T-cell (primary cell): ENCODE data around the gene SLC47A2. TPM values are rescaled to one million over a fixed set of nuclear protein-coding genes. Genes with fewer than 3 reads are reported as not detected.

Experiments
- ATAC-seq, 4 experiments: fragments of 200-7000 bp in 3 of 4; fragments of 150-1000 bp in 1 of 4; cut with Tn5 transposase; replicated peaks in 1 of 4; 1 replicate in 3 of 4; 2 replicates in 1 of 4; pipeline ENCODE4 v1.10.0; 2021; ENCODE audit warnings: moderate library complexity in 3 of 4, mild to moderate bottlenecking in 2 of 4, moderate number of reproducible peaks in 1 of 4
- CTCF ChIA-PET, 2 donors: fragments of 300-600 bp; sonication (Branson Sonifier 250); formaldehyde crosslinking; loops; one replicate each; lab custom pipeline; 2022; ENCODE audit warnings: antibody characterized with exemption in 2 of 2; lab: Charles Lee
- POLR2A ChIA-PET, 2 donors: fragments of 300-600 bp; sonication (Branson Sonifier 250); formaldehyde crosslinking; loops; one replicate each; lab custom pipeline; 2022; ENCODE audit warnings: antibody characterized with exemption in 2 of 2; lab: Charles Lee
- DNase-seq, 35 experiments: peaks; one replicate each; pipeline versions ENCODE4 v3.0.0 to v3.0.0-alpha.2; 2013 to 2023
- H3K27ac ChIP-seq: one replicate; pipeline ENCODE4 v1.5.1; 2013; ENCODE audit warnings: low read length
- H3K27me3 ChIP-seq, 2 experiments: replicated peaks in 1 of 2; 1 replicate in 1 of 2; 2 replicates in 1 of 2; pipeline versions ENCODE4 v1.6.1 to v1.7.0; 2013; ENCODE audit warnings: low read length in 1 of 2, mixed read lengths in 1 of 2; ENCODE audit not compliant: control insufficient read depth in 2 of 2, insufficient read depth in 2 of 2; ENCODE audit errors: extremely low read depth in 1 of 2
- H3K36me3 ChIP-seq, 2 donors: 1 replicate in 1 of 2; 2 replicates in 1 of 2; pipeline versions ENCODE4 v1.6.1 to v1.7.0; 2013; ENCODE audit warnings: low read length in 1 of 2; ENCODE audit not compliant: control insufficient read depth in 2 of 2, insufficient read depth in 1 of 2; ENCODE audit errors: extremely low read depth in 1 of 2
- H3K4me1 ChIP-seq, 2 experiments: 1 replicate in 1 of 2; 2 replicates in 1 of 2; pipeline versions ENCODE4 v1.6.1 to v1.7.0; 2013; ENCODE audit warnings: low read length in 2 of 2, mixed read lengths in 1 of 2; ENCODE audit not compliant: insufficient read depth in 2 of 2, control insufficient read depth in 1 of 2; ENCODE audit errors: extremely low read depth in 1 of 2
- H3K4me3 ChIP-seq, 2 donors: 1 replicate in 1 of 2; 2 replicates in 1 of 2; pipeline versions ENCODE4 v1.5.1 to v1.7.0; 2013; ENCODE audit warnings: mild to moderate bottlenecking in 2 of 2, low read length in 1 of 2, moderate library complexity in 1 of 2; ENCODE audit not compliant: control insufficient read depth in 1 of 2; ENCODE audit errors: extremely low read depth in 1 of 2
- H3K9me3 ChIP-seq: 2 replicates; pipeline ENCODE4 v1.7.0; 2013
- H3K27ac Mint-ChIP-seq, 2 donors: one replicate each; pipeline ENCODE4 v1.8.0; 2020 to 2021; ENCODE audit warnings: mild to moderate bottlenecking in 2 of 2, mixed read lengths in 2 of 2
- H3K27me3 Mint-ChIP-seq, 2 donors: one replicate each; pipeline ENCODE4 v1.8.0; 2021 to 2022; ENCODE audit warnings: mixed read lengths in 2 of 2
- H3K36me3 Mint-ChIP-seq: one replicate; pipeline ENCODE4 v1.8.0; 2021; ENCODE audit warnings: mixed read lengths
- H3K4me1 Mint-ChIP-seq, 3 donors: one replicate each; pipeline ENCODE4 v1.8.0; 2020 to 2022; ENCODE audit warnings: mixed read lengths in 3 of 3, mild to moderate bottlenecking in 1 of 3
- H3K4me3 Mint-ChIP-seq, 3 donors: one replicate each; pipeline ENCODE4 v1.8.0; 2020 to 2022; ENCODE audit warnings: mild to moderate bottlenecking in 3 of 3, mixed read lengths in 3 of 3, moderate library complexity in 3 of 3
- H3K9me3 Mint-ChIP-seq, 3 donors: one replicate each; pipeline ENCODE4 v1.8.0; 2020 to 2022; ENCODE audit warnings: mixed read lengths in 3 of 3
- WGBS: methylation state at CpG from one replicate; pipeline ENCODE4 v1.1.5; 2013; ENCODE audit warnings: missing lambda C conversion rate; ENCODE audit not compliant: insufficient coverage; 5-methylcytosine and 5-hydroxymethylcytosine counted together
- total RNA-seq, 35 experiments: library from RNA in 6 of 35; stranded (reverse) in 6 of 35; fragments of 120-200 nt in 1 of 35; gene quantifications; one replicate each; pipeline versions ENCODE4 v1.2.1 to v1.2.4 and lab custom pipeline; 2013 to 2026

Gene SLC47A2
- total RNA-seq, 5 donors from 2014 or later (not counting 1 experiment from before 2014, with no cell fraction given) = not detected

DNA sequence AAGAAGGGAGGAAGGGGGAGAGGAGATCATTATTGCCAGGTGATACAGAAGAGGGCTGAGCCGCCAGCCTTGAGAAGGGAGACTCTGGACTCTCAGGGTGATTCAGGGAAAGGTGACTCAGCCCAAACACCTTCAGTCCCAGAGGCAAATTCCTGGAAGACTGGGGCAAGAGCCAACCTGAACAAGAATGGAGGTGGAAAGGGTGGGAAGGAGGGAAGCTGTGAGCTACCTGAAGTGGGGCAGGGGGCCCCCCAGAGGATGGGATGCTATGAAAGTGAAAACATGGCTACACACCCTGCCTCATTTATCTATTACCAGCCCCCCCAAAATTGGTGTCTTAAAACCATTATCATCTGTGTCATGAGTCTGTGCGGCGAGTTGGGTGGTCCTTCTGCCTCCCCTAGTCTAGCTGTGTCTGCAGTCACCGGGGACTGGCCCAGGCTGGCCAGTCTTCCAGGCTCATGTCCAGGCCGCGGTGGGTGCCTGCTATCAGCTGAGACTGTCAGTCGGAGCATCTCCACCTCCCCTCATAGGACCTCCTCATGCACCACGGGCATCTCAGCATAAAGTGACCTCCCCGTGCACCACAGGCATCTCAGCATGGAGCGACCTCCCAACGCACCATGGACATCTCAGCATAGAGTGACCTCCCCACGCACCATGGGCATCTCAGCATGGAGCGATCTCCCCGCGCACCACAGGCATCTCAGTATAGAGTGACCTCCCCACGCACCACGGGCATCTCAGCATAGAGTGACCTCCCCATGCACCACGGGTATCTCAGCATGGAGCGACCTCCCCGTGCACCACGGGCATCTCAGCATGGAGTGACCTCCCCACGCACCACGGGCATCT lies 3.2 kb upstream of the SLC47A2 start:
- POLR2A ChIA-PET = no interaction called here
- H3K36me3 ChIP-seq = no peaks in the 10 kb centered on the region
- no peaks in the 10 kb centered on the region for H3K9me3 Mint-ChIP-seq
- H3K27me3 Mint-ChIP-seq = peaks cover 0 to 3% of the 10 kb centered on the region in 2 donors
- peaks cover 7 to 13% (median 9%) of the 10 kb centered on the region in 3 donors for H3K4me1 Mint-ChIP-seq
- CTCF ChIA-PET = interaction anchor here in 1 of 2 donors (0.8 kb wide), 1 partner anchor 29 kb away, joined by 5 read pairs; no protein-coding TSS in a partner anchor
- ATAC-seq (no peak), DNase-seq (no peak)
- H3K27ac Mint-ChIP-seq = no peak overlapping the region
- WGBS = 90% methylated on average over 22 of the region's 23 CpGs
- no peak overlapping the region for H3K27ac ChIP-seq
- no peaks in the 10 kb centered on the region for H3K36me3 Mint-ChIP-seq
- H3K4me1 ChIP-seq = peaks cover 3 to 10% of the 10 kb centered on the region in 2 experiments
- H3K4me3 Mint-ChIP-seq = no peak overlapping the region
- H3K9me3 ChIP-seq = no peaks in the 10 kb centered on the region
- H3K4me3 ChIP-seq = no peak overlapping the region
- peaks cover 0 to 13% of the 10 kb centered on the region in 2 experiments for H3K27me3 ChIP-seq

DNA sequence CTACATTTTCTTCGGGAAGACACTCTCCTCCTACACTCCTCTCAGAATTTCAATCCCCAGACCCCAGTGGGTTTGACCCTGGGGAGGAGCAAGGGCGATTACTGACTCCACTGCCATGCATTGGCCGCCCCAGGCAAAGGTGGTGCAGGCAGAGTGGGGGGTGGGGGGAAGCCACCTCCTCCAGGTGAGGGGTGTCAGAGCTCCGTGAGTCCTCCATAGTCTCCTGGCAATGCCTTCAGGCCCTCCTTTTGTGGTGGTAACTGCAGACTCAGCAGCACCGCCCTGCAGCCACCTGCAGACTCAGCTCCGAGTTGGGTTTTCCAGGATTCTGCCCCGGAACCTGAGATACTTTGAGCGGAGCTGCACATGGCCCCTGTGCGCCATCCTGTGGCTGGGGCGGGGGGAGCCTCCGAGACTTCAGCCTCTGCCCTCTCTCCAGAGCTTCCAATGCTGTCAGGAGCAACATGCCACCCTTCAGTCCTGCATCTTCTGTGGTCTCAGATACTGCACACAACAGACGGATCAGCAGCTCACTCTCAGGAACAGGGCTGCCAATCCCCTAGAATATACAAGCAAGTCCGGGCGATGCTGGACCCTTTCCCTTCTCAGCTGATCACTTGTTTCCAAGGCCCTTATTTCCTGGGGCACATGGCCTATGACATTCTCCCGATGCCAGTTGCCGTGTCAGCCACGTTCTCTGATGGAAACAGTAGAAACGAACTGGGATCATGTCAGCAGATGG lies 2.4 kb upstream of the SLC47A2 start:
- Histone ChIP-seq H3K27ac (no peak overlapping the region), H3K4me3 (no peak overlapping the region), H3K27me3 (peaks cover 0 to 13% of the 10 kb centered on the region in 2 experiments), H3K36me3 (no peaks in the 10 kb centered on the region), H3K4me1 (peaks cover 0 to 2% of the 10 kb centered on the region in 2 experiments), H3K9me3 (no peaks in the 10 kb centered on the region)
- no peak for ATAC-seq
- no peak overlapping the region for H3K27ac Mint-ChIP-seq
- ChIA-PET CTCF (interaction anchor here in 1 of 2 donors (0.5 kb wide), 1 partner anchor 113 kb away, joined by 4 read pairs; no protein-coding TSS in a partner anchor), POLR2A (interaction anchor here in 1 of 2 donors (0.5 kb wide), 1 partner anchor 56 kb away, joined by 4 read pairs; no protein-coding TSS in a partner anchor)
- no peaks in the 10 kb centered on the region for H3K9me3 Mint-ChIP-seq
- 83% methylated on average over 16 of the region's 18 CpGs for WGBS
- H3K27me3 Mint-ChIP-seq = peaks cover 0 to 3% of the 10 kb centered on the region in 2 donors
- no peak for DNase-seq
- H3K4me1 Mint-ChIP-seq = peaks cover 1 to 6% (median 2%) of the 10 kb centered on the region in 3 donors
- no peak overlapping the region for H3K4me3 Mint-ChIP-seq
- no peaks in the 10 kb centered on the region for H3K36me3 Mint-ChIP-seq

DNA sequence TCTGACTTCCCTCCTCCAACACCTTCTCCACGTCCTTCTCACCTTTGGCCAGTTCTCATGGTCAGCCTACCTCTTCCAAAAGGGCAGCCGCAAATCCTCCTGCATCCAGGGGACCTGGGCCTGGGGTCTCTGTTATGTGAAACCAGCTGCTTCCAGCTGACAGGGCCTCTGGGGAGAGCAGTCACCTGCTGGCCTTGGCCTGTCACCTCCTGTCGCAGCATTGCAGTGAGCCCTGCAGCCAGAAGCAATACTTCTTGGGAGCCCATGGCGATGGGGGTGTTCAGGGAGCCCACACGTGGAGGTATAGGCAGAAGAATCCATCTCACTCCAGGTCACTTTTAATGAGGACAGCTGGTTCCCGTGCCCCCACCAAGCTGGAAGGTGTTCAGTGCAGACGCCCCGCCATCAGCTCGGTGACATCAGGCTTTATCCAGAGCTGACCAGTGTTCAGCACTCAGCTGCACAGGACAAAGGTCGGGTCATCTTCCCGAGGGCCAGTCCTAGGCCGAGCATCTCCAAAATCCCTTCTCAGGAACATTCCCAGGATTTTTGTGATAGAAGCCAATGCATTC lies 1.7 kb upstream of the SLC47A2 start:
- ChIA-PET POLR2A (interaction anchor here in 1 of 2 donors (0.5 kb wide), 1 partner anchor 57 kb away, joined by 4 read pairs; no protein-coding TSS in a partner anchor), CTCF (interaction anchor here in 1 of 2 donors (0.7 kb wide), 1 partner anchor 754 kb away, joined by 3 read pairs; no protein-coding TSS in a partner anchor)
- H3K27ac Mint-ChIP-seq = no peak overlapping the region
- no peaks in the 10 kb centered on the region for H3K36me3 ChIP-seq
- WGBS = 80% methylated on average over 12 of the region's 12 CpGs
- DNase-seq = no peak
- no peaks in the 10 kb centered on the region for H3K4me1 ChIP-seq
- peaks cover 0 to 3% of the 10 kb centered on the region in 2 donors for H3K27me3 Mint-ChIP-seq
- H3K36me3 Mint-ChIP-seq = no peaks in the 10 kb centered on the region
- no peak overlapping the region for H3K27ac ChIP-seq
- peaks cover 0 to 4% (median 0%) of the 10 kb centered on the region in 3 donors for H3K4me1 Mint-ChIP-seq
- H3K4me3 Mint-ChIP-seq = no peak overlapping the region
- no peak overlapping the region for H3K4me3 ChIP-seq
- peaks cover 0 to 13% of the 10 kb centered on the region in 2 experiments for H3K27me3 ChIP-seq
- no peaks in the 10 kb centered on the region for H3K9me3 ChIP-seq
- no peaks in the 10 kb centered on the region for H3K9me3 Mint-ChIP-seq
- no peak for ATAC-seq

DNA sequence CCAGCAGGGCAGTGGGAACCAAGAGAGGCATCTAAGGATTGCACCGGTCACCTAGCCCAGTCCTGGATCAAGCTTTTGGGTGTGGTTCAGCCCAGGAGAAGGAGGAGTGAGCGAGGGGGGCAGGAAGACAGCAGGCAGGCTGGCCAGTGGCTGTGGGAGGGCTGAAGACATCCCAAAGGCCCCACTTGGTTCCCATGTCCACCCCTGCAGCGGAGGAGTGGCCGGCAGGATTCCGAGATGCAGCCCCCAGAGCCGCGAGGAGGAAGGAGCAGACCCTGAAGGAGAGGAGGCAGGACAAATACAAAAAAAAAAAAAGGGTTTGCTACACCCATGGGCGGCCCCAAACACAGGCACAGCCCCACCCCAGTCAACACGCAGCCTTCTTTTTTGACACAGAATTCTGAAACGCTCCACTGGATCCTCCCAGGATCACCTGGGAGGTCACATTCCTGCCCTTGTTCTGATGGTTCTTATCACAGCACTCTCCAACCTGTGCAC lies 1.1 kb upstream of the SLC47A2 start:
- H3K27me3 Mint-ChIP-seq = peaks cover 0 to 3% of the 10 kb centered on the region in 2 donors
- ATAC-seq (no peak), DNase-seq (no peak)
- no peaks in the 10 kb centered on the region for H3K36me3 ChIP-seq
- H3K9me3 ChIP-seq = no peaks in the 10 kb centered on the region
- no peaks in the 10 kb centered on the region for H3K9me3 Mint-ChIP-seq
- no peak overlapping the region for H3K4me3 Mint-ChIP-seq
- no peak overlapping the region for H3K27ac Mint-ChIP-seq
- no peaks in the 10 kb centered on the region for H3K36me3 Mint-ChIP-seq
- H3K27me3 ChIP-seq = peaks cover 0 to 13% of the 10 kb centered on the region in 2 experiments
- no peak overlapping the region for H3K4me3 ChIP-seq
- H3K27ac ChIP-seq = no peak overlapping the region
- POLR2A ChIA-PET = no interaction called here
- WGBS = 89% methylated on average over 10 of the region's 10 CpGs
- no peaks in the 10 kb centered on the region for H3K4me1 ChIP-seq
- peaks cover 0 to 2% (median 0%) of the 10 kb centered on the region in 3 donors for H3K4me1 Mint-ChIP-seq
- CTCF ChIA-PET = interaction anchor here (0.7 kb wide), 2 partner anchors 441 to 754 kb away, joined by 3 read pairs; no protein-coding TSS in a partner anchor

DNA sequence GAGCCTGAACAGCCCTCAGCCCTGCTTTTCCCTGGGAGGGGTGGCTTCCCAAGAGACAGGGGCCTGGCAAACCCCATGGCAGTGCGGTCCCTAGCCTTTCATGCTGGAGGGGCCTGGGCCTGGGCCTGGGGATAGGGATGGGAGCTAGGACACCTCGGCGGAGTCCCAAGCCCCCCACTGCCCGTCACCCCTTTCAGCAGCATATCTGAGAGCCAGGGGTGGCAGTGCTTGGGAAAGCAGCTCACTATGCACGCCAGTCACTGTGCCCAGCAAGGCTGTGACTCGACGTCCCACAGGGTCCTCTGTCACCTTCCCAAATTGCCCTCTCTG lies 612 bp upstream of the SLC47A2 start:
- Histone ChIP-seq H3K27ac (no peak overlapping the region), H3K4me3 (no peak overlapping the region), H3K4me1 (no peaks in the 10 kb centered on the region), H3K27me3 (peaks cover 0 to 13% of the 10 kb centered on the region in 2 experiments), H3K36me3 (no peaks in the 10 kb centered on the region), H3K9me3 (no peaks in the 10 kb centered on the region)
- Mint-ChIP-seq H3K27ac (no peak overlapping the region), H3K27me3 (peaks cover 0 to 3% of the 10 kb centered on the region in 2 donors), H3K9me3 (no peaks in the 10 kb centered on the region), H3K36me3 (no peaks in the 10 kb centered on the region), H3K4me3 (no peak overlapping the region), H3K4me1 (no peaks in the 10 kb centered on the region)
- DNase-seq (no peak), ATAC-seq (no peak)
- ChIA-PET POLR2A (no interaction called here), CTCF (interaction anchor here in 1 of 2 donors (0.7 kb wide), 1 partner anchor 440 kb away, joined by 3 read pairs; no protein-coding TSS in a partner anchor)
- WGBS = 87% methylated on average over 4 of the region's 7 CpGs
